Type B pancreatic cell (in vitro differentiated cells): ENCODE measurements around the gene DLK1. TPM values are rescaled to one million over a fixed set of nuclear protein-coding genes. Genes with fewer than 3 reads are reported as not detected.
A peak's percentile ranks its signal among the peaks of the same experiment; 100 is the strongest.

Experiments used
- DNase-seq: peaks from one replicate; pipeline ENCODE4 v3.0.0; 2021; ENCODE audit warnings: mixed read lengths; ENCODE audit not compliant: unreplicated experiment; ENCODE audit errors: extremely low spot score
- H3K27ac Mint-ChIP-seq: 2 replicates; pipeline ENCODE4 v1.8.0; 2021; ENCODE audit warnings: mild to moderate bottlenecking, mixed read lengths
- H3K27me3 Mint-ChIP-seq: 2 replicates; pipeline ENCODE4 v1.8.0; 2021; ENCODE audit warnings: mixed read lengths
- H3K36me3 Mint-ChIP-seq: 2 replicates; pipeline ENCODE4 v1.8.0; 2021; ENCODE audit warnings: mixed read lengths
- H3K4me1 Mint-ChIP-seq: one replicate; pipeline ENCODE4 v1.8.0; 2021; ENCODE audit warnings: mixed read lengths; ENCODE audit not compliant: unreplicated experiment
- H3K4me3 Mint-ChIP-seq: 2 replicates; pipeline ENCODE4 v1.8.0; 2021; ENCODE audit warnings: mild to moderate bottlenecking, mixed read lengths
- H3K9me3 Mint-ChIP-seq: 2 replicates; pipeline ENCODE4 v1.8.0; 2021; ENCODE audit warnings: mixed read lengths
- CTCF ChIP-seq: fragments of 200-600 bp; sonication (generic); conservative IDR thresholded peaks from 2 replicates; pipeline ENCODE4 v1.5.0; 2021; ENCODE audit warnings: antibody characterized with exemption, mild to moderate bottlenecking
- total RNA-seq: library from RNA; stranded (reverse); gene quantifications from 2 replicates; pipeline ENCODE4 v1.2.1, GENCODE V29; 2021; ENCODE audit warnings: low replicate concordance

The DLK1 gene
- total RNA-seq, 1 donor from 2014 or later: 149 TPM

GRCh38 chr14:100776681-100777365 lies 50.1 kb downstream of the DLK1 start:
- Mint-ChIP-seq H3K27ac (no peak overlapping the region), H3K36me3 (no peaks in the 10 kb centered on the region), H3K27me3 (peaks cover 38% of the 10 kb centered on the region), H3K4me1 (peaks cover 27% of the 10 kb centered on the region), H3K9me3 (no peaks in the 10 kb centered on the region), H3K4me3 (no peak overlapping the region)
- no peak for TF ChIP-seq CTCF
- DNase-seq: peak; percentile 53

GRCh38 chr14:100777366-100777817 lies 50.7 kb downstream of the DLK1 start:
- H3K36me3 Mint-ChIP-seq: no peaks in the 10 kb centered on the region
- H3K9me3 Mint-ChIP-seq: no peaks in the 10 kb centered on the region
- peaks cover 33% of the 10 kb centered on the region for H3K4me1 Mint-ChIP-seq
- TF ChIP-seq CTCF: no peak
- H3K27ac Mint-ChIP-seq: no peak overlapping the region
- H3K4me3 Mint-ChIP-seq: no peak overlapping the region
- peak; percentile 31 for DNase-seq
- peaks cover 38% of the 10 kb centered on the region for H3K27me3 Mint-ChIP-seq

GRCh38 chr14:100777818-100778525 lies 51.3 kb downstream of the DLK1 start:
- Mint-ChIP-seq H3K4me3 (peak overlapping the region; percentile 4), H3K4me1 (peaks cover 38% of the 10 kb centered on the region), H3K36me3 (no peaks in the 10 kb centered on the region), H3K27me3 (peaks cover 44% of the 10 kb centered on the region), H3K27ac (no peak overlapping the region), H3K9me3 (no peaks in the 10 kb centered on the region)
- peak; percentile 53 for DNase-seq
- peak; percentile 25 for TF ChIP-seq CTCF

GRCh38 chr14:100778526-100778882 lies 51.8 kb downstream of the DLK1 start:
- Mint-ChIP-seq H3K27ac (no peak overlapping the region), H3K9me3 (no peaks in the 10 kb centered on the region), H3K27me3 (peaks cover 45% of the 10 kb centered on the region), H3K36me3 (no peaks in the 10 kb centered on the region), H3K4me3 (no peak overlapping the region), H3K4me1 (peaks cover 41% of the 10 kb centered on the region)
- TF ChIP-seq CTCF: no peak
- DNase-seq: peak; percentile 39

- peaks cover 41% of the 10 kb centered on the region for H3K4me1 Mint-ChIP-seq
- peak; percentile 66 for DNase-seq
- no peak overlapping the region for H3K4me3 Mint-ChIP-seq
- no peak for TF ChIP-seq CTCF
- H3K27me3 Mint-ChIP-seq: peaks cover 42% of the 10 kb centered on the region
- H3K36me3 Mint-ChIP-seq: no peaks in the 10 kb centered on the region
- H3K9me3 Mint-ChIP-seq: no peaks in the 10 kb centered on the region
- no peak overlapping the region for H3K27ac Mint-ChIP-seq
Measured at GRCh38 chr14:100778951-100779690, 52.4 kb downstream of the DLK1 start.
